HepG2 (cell line): ENCODE data around the gene MOK. TPM values are rescaled to one million over a fixed set of nuclear protein-coding genes. Genes with fewer than 3 reads are reported as not detected.
A peak's percentile ranks its signal among the peaks of the same experiment; 100 is the strongest.

ENCODE experiments used
- ATAC-seq: fragments of 200-7000 bp; cut with Tn5 transposase; 3 replicates; pipeline ENCODE4 v1.9.1; 2020; ENCODE audit warnings: mild to moderate bottlenecking, moderate library complexity
- BruUV-seq: library from RNA; stranded (reverse); fragments of 400-500 nt; replicated peaks from 2 replicates; lab custom pipeline; 2021; lab: Mats Ljungman, UMichigan
- CTCF ChIA-PET: fragments of 300-600 bp; formaldehyde crosslinking; extraction: SDS; loops from one replicate; lab custom pipeline; 2021; ENCODE audit warnings: low total read pairs, inconsistent platforms, low intra/inter-chr PET ratio; lab: Yijun Ruan, JAX
- POLR2A ChIA-PET: fragments of 350-600 bp; sonication (Branson Sonifier 250); formaldehyde crosslinking; loops from one replicate; lab custom pipeline; 2020; ENCODE audit warnings: antibody characterized with exemption, inconsistent platforms; lab: Yijun Ruan, JAX
- DNase-seq: peaks from one replicate; pipeline ENCODE4 v3.0.0-alpha.2; 2015; ENCODE audit warnings: low spot score
- FAIRE-seq: peaks from 3 replicates; lab custom pipeline; 2011; peaks lifted over from hg19 to GRCh38; lab: Jason Lieb, UNC
- H2AFZ ChIP-seq: one replicate; pipeline ENCODE4 v1.6.1; 2011; ENCODE audit warnings: low read length, inconsistent platforms
- H3K27ac ChIP-seq: fragments of 300-600 bp; 3 replicates; pipeline ENCODE4 v1.8.0; 2011; ENCODE audit warnings: mixed run types, mild to moderate bottlenecking, mixed read lengths, low read length, inconsistent platforms; ENCODE audit not compliant: insufficient read depth; ENCODE audit errors: extremely low read length
- H3K27me3 ChIP-seq, 2 experiments: fragments of 200-600 bp in 1 of 2; 2 replicates in 1 of 2; 3 replicates in 1 of 2; pipeline versions ENCODE4 v1.6.0 to v1.8.0; 2011; ENCODE audit warnings: low read length in 2 of 2, mild to moderate bottlenecking in 2 of 2, moderate library complexity in 2 of 2, inconsistent platforms in 1 of 2; ENCODE audit not compliant: insufficient read depth in 2 of 2, control insufficient read depth in 1 of 2
- H3K36me3 ChIP-seq, 2 experiments: fragments of 200-600 bp in 1 of 2; replicated peaks in 1 of 2; 2 replicates in 1 of 2; 3 replicates in 1 of 2; pipeline versions ENCODE4 v1.5.1 to v1.8.0; 2011; ENCODE audit warnings: low read length in 2 of 2, inconsistent platforms in 1 of 2; ENCODE audit not compliant: insufficient read depth in 2 of 2, control insufficient read depth in 1 of 2
- H3K4me1 ChIP-seq: 2 replicates; pipeline ENCODE4 v1.5.1; 2012; ENCODE audit warnings: low read length, inconsistent platforms; ENCODE audit not compliant: insufficient read depth
- H3K4me2 ChIP-seq: 2 replicates; pipeline ENCODE4 v1.6.0; 2011; ENCODE audit warnings: low read depth, low read length, inconsistent platforms
- H3K4me3 ChIP-seq, 3 experiments: fragments of 200-600 bp in 1 of 3; sonication (generic), shearing (Covaris generic) in 1 of 3; replicated peaks in 1 of 3; 2 replicates each; pipeline ENCODE4 v1.5.1; 2011 to 2016; ENCODE audit warnings: low read length in 3 of 3, inconsistent platforms in 2 of 3, low read depth in 2 of 3, mild to moderate bottlenecking in 2 of 3, control low read depth in 1 of 3, mixed read lengths in 1 of 3; ENCODE audit not compliant: insufficient read depth in 1 of 3
- H3K79me2 ChIP-seq: one replicate; pipeline ENCODE4 v1.6.1; 2011; ENCODE audit warnings: low read length, inconsistent platforms; ENCODE audit not compliant: insufficient read depth
- H3K9ac ChIP-seq: 2 replicates; pipeline ENCODE4 v1.6.0; 2011; ENCODE audit warnings: mild to moderate bottlenecking, low read depth, low read length, inconsistent platforms; ENCODE audit not compliant: insufficient read depth
- H3K9me3 ChIP-seq: 2 replicates; pipeline ENCODE4 v1.5.1; 2012; ENCODE audit warnings: mild to moderate bottlenecking, low read length
- H4K20me1 ChIP-seq: 2 replicates; pipeline ENCODE4 v1.6.0; 2011; ENCODE audit warnings: inconsistent platforms, mild to moderate bottlenecking, low read length, moderate library complexity; ENCODE audit not compliant: insufficient read depth
- CHCHD3 ChIP-seq: sonication (generic); formaldehyde crosslinking; IDR thresholded peaks from 2 replicates; pipeline ENCODE4 v1.8.0; 2022; ENCODE audit warnings: mild to moderate bottlenecking, missing genetic modification reagents, moderate library complexity
- EZH2 ChIP-seq: conservative IDR thresholded peaks from 2 replicates; pipeline ENCODE4 v1.6.1; 2012; ENCODE audit warnings: mild to moderate bottlenecking, low read depth, low read length, moderate library complexity
- HNF4G ChIP-seq, 2 experiments: sonication (generic) in 1 of 2; formaldehyde crosslinking in 1 of 2; IDR thresholded peaks; 2 replicates each; pipeline versions ENCODE4 v1.4.0 to v1.6.1; 2011 to 2020; ENCODE audit warnings: borderline replicate concordance in 2 of 2, low read depth in 2 of 2, mild to moderate bottlenecking in 2 of 2, low read length in 1 of 2, missing genetic modification reagents in 1 of 2, moderate library complexity in 1 of 2
- MAFG ChIP-seq: sonication (generic); formaldehyde crosslinking; IDR thresholded peaks from 2 replicates; pipeline ENCODE4 v1.5.1; 2020; ENCODE audit warnings: mild to moderate bottlenecking, missing genetic modification reagents
- MIER2 ChIP-seq: IDR thresholded peaks from 2 replicates; pipeline ENCODE4 v1.6.1; 2016; ENCODE audit warnings: missing biosample characterization, missing genetic modification reagents
- MXI1 ChIP-seq: IDR thresholded peaks from 3 replicates; pipeline ENCODE4 v1.6.1; 2012; ENCODE audit warnings: low read depth, low read length, inconsistent platforms, borderline replicate concordance
- PAF1 ChIP-seq: IDR thresholded peaks from 2 replicates; pipeline ENCODE4 v1.6.1; 2016; ENCODE audit warnings: missing genetic modification reagents, missing compliant biosample characterization
- SMARCC2 ChIP-seq: fragments of 450-650 bp; IDR thresholded peaks from 2 replicates; pipeline ENCODE4 v1.6.1; 2017; ENCODE audit warnings: antibody characterized with exemption, mild to moderate bottlenecking
- SSRP1 ChIP-seq: IDR thresholded peaks from 2 replicates; pipeline ENCODE4 v1.6.1; 2016; ENCODE audit warnings: control low read depth
- XRCC5 ChIP-seq: fragments of 200-400 bp; formaldehyde crosslinking; optimal IDR thresholded peaks from 2 replicates; pipeline ENCODE3; 2017; ENCODE audit warnings: mild to moderate bottlenecking, low read length
- ZNF180 ChIP-seq: sonication (generic); formaldehyde crosslinking; IDR thresholded peaks from 2 replicates; pipeline ENCODE4 v1.4.0; 2020; ENCODE audit warnings: low read depth, missing genetic modification reagents, borderline replicate concordance
- ZNF562 ChIP-seq: sonication (generic); formaldehyde crosslinking; IDR thresholded peaks from 2 replicates; pipeline ENCODE4 v1.8.0; 2022; ENCODE audit warnings: missing genetic modification reagents, borderline replicate concordance
- WGBS: methylation state at CpG from one replicate; pipeline ENCODE4 v1.1.6; 2017; ENCODE audit warnings: low lambda C conversion rate; 5-methylcytosine and 5-hydroxymethylcytosine counted together
- in situ Hi-C: cut with HindIII; loops from 2 replicates; pipeline ENCODE4 v1.10.0; 2017; ENCODE audit warnings: low pct_unique_long_range_greater_than_20kb; ENCODE audit not compliant: extremely low pct_ligation_motif_present
- intact Hi-C: fragments of 100-400 bp; cut with micrococcal nuclease; formaldehyde crosslinking; loops from one replicate; pipeline ENCODE4 v1.10.0; 2022; ENCODE audit not compliant: unreplicated experiment
- polyA plus RNA-seq, 8 experiments: library from polyadenylated mRNA; depleted of rRNA in 3 of 8; stranded (reverse) in 7 of 8; unstranded in 1 of 8; fragments of >200 nt; fragmentation: Illumina TruSeq in 4 of 8; extraction: Trizol in 4 of 8; gene quantifications; 2 replicates each; pipeline versions ENCODE4 v1.2.1 to v1.2.3, GENCODE V29; 2011 to 2016; ENCODE audit warnings: low read depth in 4 of 8, missing spikeins in 1 of 8, mixed read lengths in 1 of 8; ENCODE audit not compliant: insufficient read depth in 1 of 8
- total RNA-seq, 5 experiments: library from RNA; depleted of rRNA; stranded (reverse); fragments of >200 nt; fragmentation: Illumina TruSeq; extraction: Trizol; gene quantifications; 2 replicates each; pipeline ENCODE4 v1.2.3, GENCODE V29; 2016; ENCODE audit warnings: low read depth in 1 of 5
- TF ChIP-seq, protein P1 (sequence below): sonication (generic); formaldehyde crosslinking; IDR thresholded peaks from 2 replicates; pipeline ENCODE4 v1.4.0; 2020; ENCODE audit warnings: missing genetic modification reagents, mild to moderate bottlenecking, borderline replicate concordance
- TF ChIP-seq, protein P2 (sequence below): conservative IDR thresholded peaks from 2 replicates; pipeline ENCODE4 v1.6.1; 2018; ENCODE audit warnings: missing genetic modification reagents
- TF ChIP-seq, protein P3 (sequence below): IDR thresholded peaks from 2 replicates; pipeline ENCODE4 v1.6.1; 2016; ENCODE audit warnings: missing compliant biosample characterization, missing genetic modification reagents, borderline replicate concordance
- TF ChIP-seq, protein P4 (sequence below): sonication (generic); formaldehyde crosslinking; conservative IDR thresholded peaks from 2 replicates; pipeline ENCODE4 v1.4.0; 2020; ENCODE audit warnings: missing genetic modification reagents
- TF ChIP-seq, protein P5 (sequence below): sonication (generic); formaldehyde crosslinking; IDR thresholded peaks from 2 replicates; pipeline ENCODE4 v1.5.0; 2020; ENCODE audit warnings: missing genetic modification reagents

Gene MOK
- total and polyA plus RNA-seq, 2 of the 13 experiments (the other 11 are each of a cell fraction or from before 2014, with no cell fraction given), result 15.3 to 16.9 TPM

- TF ChIP-seq, protein P1, sequence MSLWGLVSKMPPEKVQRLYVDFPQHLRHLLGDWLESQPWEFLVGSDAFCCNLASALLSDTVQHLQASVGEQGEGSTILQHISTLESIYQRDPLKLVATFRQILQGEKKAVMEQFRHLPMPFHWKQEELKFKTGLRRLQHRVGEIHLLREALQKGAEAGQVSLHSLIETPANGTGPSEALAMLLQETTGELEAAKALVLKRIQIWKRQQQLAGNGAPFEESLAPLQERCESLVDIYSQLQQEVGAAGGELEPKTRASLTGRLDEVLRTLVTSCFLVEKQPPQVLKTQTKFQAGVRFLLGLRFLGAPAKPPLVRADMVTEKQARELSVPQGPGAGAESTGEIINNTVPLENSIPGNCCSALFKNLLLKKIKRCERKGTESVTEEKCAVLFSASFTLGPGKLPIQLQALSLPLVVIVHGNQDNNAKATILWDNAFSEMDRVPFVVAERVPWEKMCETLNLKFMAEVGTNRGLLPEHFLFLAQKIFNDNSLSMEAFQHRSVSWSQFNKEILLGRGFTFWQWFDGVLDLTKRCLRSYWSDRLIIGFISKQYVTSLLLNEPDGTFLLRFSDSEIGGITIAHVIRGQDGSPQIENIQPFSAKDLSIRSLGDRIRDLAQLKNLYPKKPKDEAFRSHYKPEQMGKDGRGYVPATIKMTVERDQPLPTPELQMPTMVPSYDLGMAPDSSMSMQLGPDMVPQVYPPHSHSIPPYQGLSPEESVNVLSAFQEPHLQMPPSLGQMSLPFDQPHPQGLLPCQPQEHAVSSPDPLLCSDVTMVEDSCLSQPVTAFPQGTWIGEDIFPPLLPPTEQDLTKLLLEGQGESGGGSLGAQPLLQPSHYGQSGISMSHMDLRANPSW, result no peak
- TF ChIP-seq ZNF180, result no peak
These were observed 117.4 kb downstream of the MOK start (continued) for GRCh38 chr14:102187568-102188001.

DNA sequence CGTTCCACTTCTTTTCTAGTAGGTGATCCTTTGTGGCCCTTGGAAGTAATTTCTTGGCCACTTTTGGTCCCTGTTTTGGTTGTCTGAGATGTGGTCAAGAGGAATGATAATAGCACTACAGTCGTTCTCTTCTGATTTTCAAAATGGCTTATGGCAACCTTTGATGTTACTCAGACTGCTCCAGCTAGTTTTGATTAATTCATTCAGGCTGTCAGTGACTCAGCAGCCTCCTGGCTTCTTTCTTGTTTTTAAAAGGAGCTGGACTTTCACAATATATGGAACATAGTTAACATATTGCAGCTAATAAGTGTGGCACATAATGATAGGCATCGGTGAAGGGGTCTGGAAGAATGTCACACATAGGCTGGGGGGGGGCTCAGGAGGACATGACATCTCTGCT, 117.9 kb downstream of the MOK start:
- in situ Hi-C loops (no loop called here), intact Hi-C loops (no loop called here)
- no peak for FAIRE-seq
- ATAC-seq, result no peak
- H3K9me3 ChIP-seq, result no peaks in the 10 kb centered on the region
- peak overlapping the region; percentile 52 for H3K27ac ChIP-seq
- H2AFZ ChIP-seq, result no peak overlapping the region
- peaks cover 78% of the 10 kb centered on the region for H3K79me2 ChIP-seq
- no peaks in the 10 kb centered on the region; a peak in 2 of 5 replicates for H3K36me3 ChIP-seq
- POLR2A ChIA-PET, result no interaction called here
- no peak overlapping the region for H3K4me3 ChIP-seq
- no peaks in the 10 kb centered on the region for H4K20me1 ChIP-seq
- no peak overlapping the region for H3K4me2 ChIP-seq
- WGBS, result 72% methylated on average over 3 of the region's 3 CpGs
- H3K27me3 ChIP-seq, result no peaks in the 10 kb centered on the region
- CTCF ChIA-PET, result no interaction called here
- H3K9ac ChIP-seq, result no peak overlapping the region
- peaks cover 70% of the 10 kb centered on the region for H3K4me1 ChIP-seq
- no TSS peak for BruUV-seq
- DNase-seq, result no peak
- TF ChIP-seq, protein P2, sequence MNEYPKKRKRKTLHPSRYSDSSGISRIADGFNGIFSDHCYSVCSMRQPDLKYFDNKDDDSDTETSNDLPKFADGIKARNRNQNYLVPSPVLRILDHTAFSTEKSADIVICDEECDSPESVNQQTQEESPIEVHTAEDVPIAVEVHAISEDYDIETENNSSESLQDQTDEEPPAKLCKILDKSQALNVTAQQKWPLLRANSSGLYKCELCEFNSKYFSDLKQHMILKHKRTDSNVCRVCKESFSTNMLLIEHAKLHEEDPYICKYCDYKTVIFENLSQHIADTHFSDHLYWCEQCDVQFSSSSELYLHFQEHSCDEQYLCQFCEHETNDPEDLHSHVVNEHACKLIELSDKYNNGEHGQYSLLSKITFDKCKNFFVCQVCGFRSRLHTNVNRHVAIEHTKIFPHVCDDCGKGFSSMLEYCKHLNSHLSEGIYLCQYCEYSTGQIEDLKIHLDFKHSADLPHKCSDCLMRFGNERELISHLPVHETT (CRISPR knock-in tag), result no peak
- TF ChIP-seq XRCC5 (no peak), ZNF562 (CRISPR knock-in tag) (no peak), CHCHD3 (CRISPR knock-in tag) (no peak), EZH2 (no peak), SSRP1 (CRISPR knock-in tag) (no peak), MXI1 (no peak), HNF4G (IDR thresholded peaks at IDR 0.05; ENCODE audit: borderline replicate concordance, low read depth, low read length) (no peak), HNF4G (CRISPR knock-in tag; IDR thresholded peaks at IDR 0.05; ENCODE audit: borderline replicate concordance, low read depth) (no peak), MAFG (no peak), PAF1 (no peak), MIER2 (CRISPR knock-in tag) (no peak), SMARCC2 (no peak)
- TF ChIP-seq, protein P3, sequence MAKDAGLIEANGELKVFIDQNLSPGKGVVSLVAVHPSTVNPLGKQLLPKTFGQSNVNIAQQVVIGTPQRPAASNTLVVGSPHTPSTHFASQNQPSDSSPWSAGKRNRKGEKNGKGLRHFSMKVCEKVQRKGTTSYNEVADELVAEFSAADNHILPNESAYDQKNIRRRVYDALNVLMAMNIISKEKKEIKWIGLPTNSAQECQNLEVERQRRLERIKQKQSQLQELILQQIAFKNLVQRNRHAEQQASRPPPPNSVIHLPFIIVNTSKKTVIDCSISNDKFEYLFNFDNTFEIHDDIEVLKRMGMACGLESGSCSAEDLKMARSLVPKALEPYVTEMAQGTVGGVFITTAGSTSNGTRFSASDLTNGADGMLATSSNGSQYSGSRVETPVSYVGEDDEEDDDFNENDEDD (CRISPR knock-in tag), result no peak
- TF ChIP-seq, protein P4, sequence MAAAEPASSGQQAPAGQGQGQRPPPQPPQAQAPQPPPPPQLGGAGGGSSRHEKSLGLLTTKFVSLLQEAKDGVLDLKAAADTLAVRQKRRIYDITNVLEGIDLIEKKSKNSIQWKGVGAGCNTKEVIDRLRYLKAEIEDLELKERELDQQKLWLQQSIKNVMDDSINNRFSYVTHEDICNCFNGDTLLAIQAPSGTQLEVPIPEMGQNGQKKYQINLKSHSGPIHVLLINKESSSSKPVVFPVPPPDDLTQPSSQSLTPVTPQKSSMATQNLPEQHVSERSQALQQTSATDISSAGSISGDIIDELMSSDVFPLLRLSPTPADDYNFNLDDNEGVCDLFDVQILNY, result no peak
- TF ChIP-seq, protein P5, sequence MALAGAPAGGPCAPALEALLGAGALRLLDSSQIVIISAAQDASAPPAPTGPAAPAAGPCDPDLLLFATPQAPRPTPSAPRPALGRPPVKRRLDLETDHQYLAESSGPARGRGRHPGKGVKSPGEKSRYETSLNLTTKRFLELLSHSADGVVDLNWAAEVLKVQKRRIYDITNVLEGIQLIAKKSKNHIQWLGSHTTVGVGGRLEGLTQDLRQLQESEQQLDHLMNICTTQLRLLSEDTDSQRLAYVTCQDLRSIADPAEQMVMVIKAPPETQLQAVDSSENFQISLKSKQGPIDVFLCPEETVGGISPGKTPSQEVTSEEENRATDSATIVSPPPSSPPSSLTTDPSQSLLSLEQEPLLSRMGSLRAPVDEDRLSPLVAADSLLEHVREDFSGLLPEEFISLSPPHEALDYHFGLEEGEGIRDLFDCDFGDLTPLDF (CRISPR knock-in tag), result no peak
